MG63 (cell line): ENCODE results near the gene FOXA3. TPM values are rescaled to one million over a fixed set of nuclear protein-coding genes. Genes with fewer than 3 reads are reported as not detected.
"Not testable (repeated sequence)": the region's sequence is repeated elsewhere in the genome, so short reads cannot be mapped to it uniquely, and the experiment has no call there.

Source experiments
- DNase-seq: peaks from one replicate; pipeline ENCODE4 v3.0.0-alpha.2; 2020
- H3K27me3 ChIP-seq: fragments of 250-450 bp; sonication (Bioruptor Pico); 2 replicates; pipeline ENCODE4 v1.5.1; 2020; ENCODE audit warnings: mild to moderate bottlenecking, moderate library complexity
- H3K36me3 ChIP-seq: fragments of 250-450 bp; sonication (Bioruptor Pico); 2 replicates; pipeline ENCODE4 v1.5.1; 2020; ENCODE audit warnings: mild to moderate bottlenecking, moderate library complexity
- H3K4me3 ChIP-seq: fragments of 250-450 bp; sonication (Bioruptor Pico); 2 replicates; pipeline ENCODE4 v1.5.1; 2020; ENCODE audit warnings: mild to moderate bottlenecking, moderate library complexity
- H3K9me3 ChIP-seq: fragments of 250-450 bp; sonication (Bioruptor Pico); 2 replicates; pipeline ENCODE4 v1.5.1; 2020; ENCODE audit warnings: mild to moderate bottlenecking, moderate library complexity
- total RNA-seq: library from RNA; depleted of rRNA; stranded (reverse); fragments of >200 nt; shearing (Covaris generic); gene quantifications from 2 replicates; pipeline ENCODE4 v1.2.3, GENCODE V29; 2014; ENCODE audit warnings: low replicate concordance

Gene FOXA3
- total RNA-seq, 1 experiment from 2014 or later: not detected

DNA sequence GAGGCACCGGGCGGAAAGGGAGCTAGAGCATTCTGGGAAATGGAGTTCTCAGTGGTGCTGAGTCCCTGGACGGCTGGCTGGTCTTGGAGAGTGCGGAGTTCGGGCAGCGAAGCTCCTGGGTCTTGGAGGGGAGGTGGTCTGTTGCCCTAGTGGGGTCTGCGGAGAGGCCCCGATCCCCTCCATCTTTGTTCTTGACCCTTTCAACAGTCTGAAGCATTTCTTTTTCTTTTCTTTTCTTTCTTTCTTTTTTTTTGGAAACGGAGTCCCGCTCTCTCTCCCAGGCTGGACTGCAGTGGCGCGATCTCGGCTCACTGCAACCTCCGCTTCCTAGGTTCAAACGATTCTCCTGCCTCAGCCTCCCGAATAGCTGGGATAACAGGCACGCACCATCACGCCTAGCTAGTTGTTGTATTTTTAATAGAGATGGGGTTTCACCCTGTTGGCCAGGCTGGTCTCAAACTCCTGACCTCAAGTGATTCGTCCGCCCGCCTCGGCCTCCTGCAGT is 739 bp upstream of the FOXA3 start:
- Histone ChIP-seq H3K27me3 (peaks cover 34% of the 10 kb centered on the region), H3K4me3 (peak overlapping the region; percentile 81), H3K36me3 (peaks cover 31% of the 10 kb centered on the region), H3K9me3 (0 out of 2 replicates have a peak, but pooled peaks cover 2% of the 10 kb centered on the region)
- no peak for DNase-seq

GRCh38 chr19:45864629-45865082 is 530 bp downstream of the FOXA3 start:
- H3K36me3 ChIP-seq: peaks cover 19% of the 10 kb centered on the region
- H3K27me3 ChIP-seq: peaks cover 34% of the 10 kb centered on the region
- DNase-seq: no peak
- 0 out of 2 replicates have a peak, but pooled peaks cover 2% of the 10 kb centered on the region for H3K9me3 ChIP-seq
- H3K4me3 ChIP-seq: no peak overlapping the region

GRCh38 chr19:45865269-45865948 is 1.3 kb downstream of the FOXA3 start:
- H3K36me3 ChIP-seq: peaks cover 13% of the 10 kb centered on the region
- peaks cover 34% of the 10 kb centered on the region for H3K27me3 ChIP-seq
- H3K9me3 ChIP-seq: 0 out of 2 replicates have a peak, but pooled peaks cover 2% of the 10 kb centered on the region
- DNase-seq: no peak
- no peak overlapping the region for H3K4me3 ChIP-seq

GRCh38 chr19:45866400-45867176 is 2.5 kb downstream of the FOXA3 start:
- H3K4me3 ChIP-seq: no peak overlapping the region
- DNase-seq: no peak
- H3K9me3 ChIP-seq: 0 out of 2 replicates have a peak, but pooled peaks cover 2% of the 10 kb centered on the region
- H3K27me3 ChIP-seq: peaks cover 34% of the 10 kb centered on the region
- peaks cover 1% of the 10 kb centered on the region for H3K36me3 ChIP-seq

DNA sequence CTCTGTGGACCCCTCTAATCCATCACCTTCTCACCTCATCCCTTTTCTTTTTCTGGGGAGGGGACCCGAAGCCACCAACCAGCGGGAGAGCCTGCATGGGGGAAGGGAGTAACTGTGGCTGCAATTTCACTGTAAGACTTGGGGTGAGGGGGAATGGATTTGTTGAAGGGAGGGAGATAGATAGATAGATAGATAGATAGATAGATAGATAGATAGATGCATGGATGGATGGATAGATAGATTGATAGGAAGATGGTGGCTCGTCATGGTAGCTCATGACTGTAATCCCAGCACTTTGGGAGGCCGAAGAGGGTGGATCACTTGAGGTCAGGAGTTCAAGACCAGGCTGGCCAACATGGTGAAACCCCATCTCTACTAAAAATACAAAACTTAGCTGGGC is 3.1 kb downstream of the FOXA3 start:
- H3K4me3 ChIP-seq, H3K36me3 ChIP-seq, DNase-seq, H3K9me3 ChIP-seq: not testable (repeated sequence)
- H3K27me3 ChIP-seq: peaks cover 34% of the 10 kb centered on the region

DNA sequence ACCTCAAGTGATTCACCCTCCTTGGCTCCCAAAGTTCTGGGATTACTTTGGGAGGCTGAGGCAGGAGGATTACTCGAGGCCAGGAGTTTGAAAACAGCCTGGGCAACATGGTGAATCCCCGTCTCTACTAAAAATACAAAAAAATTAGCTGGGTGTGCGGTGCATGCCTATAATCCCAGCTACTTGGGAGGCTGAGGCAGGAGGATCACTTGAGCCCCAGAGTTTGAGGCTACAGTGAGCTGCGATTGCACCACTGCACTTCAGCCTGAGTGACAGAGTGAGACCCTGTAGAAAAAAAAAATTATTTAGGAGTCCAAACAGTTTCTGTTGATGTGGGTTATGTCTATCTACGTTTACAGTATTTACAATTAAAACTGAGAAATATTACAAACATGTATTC is 6.7 kb downstream of the FOXA3 start:
- Histone ChIP-seq H3K27me3 (peaks cover 10% of the 10 kb centered on the region), H3K4me3 (no peak overlapping the region), H3K36me3 (no peaks in the 10 kb centered on the region), H3K9me3 (no peaks in the 10 kb centered on the region)
- no peak for DNase-seq

DNA sequence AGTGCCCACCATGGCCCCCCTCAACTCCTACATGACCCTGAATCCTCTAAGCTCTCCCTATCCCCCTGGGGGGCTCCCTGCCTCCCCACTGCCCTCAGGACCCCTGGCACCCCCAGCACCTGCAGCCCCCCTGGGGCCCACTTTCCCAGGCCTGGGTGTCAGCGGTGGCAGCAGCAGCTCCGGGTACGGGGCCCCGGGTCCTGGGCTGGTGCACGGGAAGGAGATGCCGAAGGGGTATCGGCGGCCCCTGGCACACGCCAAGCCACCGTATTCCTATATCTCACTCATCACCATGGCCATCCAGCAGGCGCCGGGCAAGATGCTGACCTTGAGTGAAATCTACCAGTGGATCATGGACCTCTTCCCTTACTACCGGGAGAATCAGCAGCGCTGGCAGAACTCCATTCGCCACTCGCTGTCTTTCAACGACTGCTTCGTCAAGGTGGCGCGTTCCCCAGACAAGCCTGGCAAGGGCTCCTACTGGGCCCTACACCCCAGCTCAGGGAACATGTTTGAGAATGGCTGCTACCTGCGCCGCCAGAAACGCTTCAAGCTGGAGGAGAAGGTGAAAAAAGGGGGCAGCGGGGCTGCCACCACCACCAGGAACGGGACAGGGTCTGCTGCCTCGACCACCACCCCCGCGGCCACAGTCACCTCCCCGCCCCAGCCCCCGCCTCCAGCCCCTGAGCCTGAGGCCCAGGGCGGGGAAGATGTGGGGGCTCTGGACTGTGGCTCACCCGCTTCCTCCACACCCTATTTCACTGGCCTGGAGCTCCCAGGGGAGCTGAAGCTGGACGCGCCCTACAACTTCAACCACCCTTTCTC is 8.2 kb downstream of the FOXA3 start:
- no peaks in the 10 kb centered on the region for H3K36me3 ChIP-seq
- no peak for DNase-seq
- H3K27me3 ChIP-seq: peaks cover 2% of the 10 kb centered on the region; the same call in 1 of the 2 replicates
- H3K4me3 ChIP-seq: no peak overlapping the region
- H3K9me3 ChIP-seq: no peaks in the 10 kb centered on the region

- Histone ChIP-seq H3K4me3 (no peak overlapping the region), H3K9me3 (no peaks in the 10 kb centered on the region), H3K36me3 (no peaks in the 10 kb centered on the region), H3K27me3 (0 out of 2 replicates have a peak, but pooled peaks cover 2% of the 10 kb centered on the region)
- DNase-seq: no peak
Measured at GRCh38 chr19:45873219-45873772, 9.2 kb downstream of the FOXA3 start.

GRCh38 chr19:45874620-45874966 is 10.5 kb downstream of the FOXA3 start:
- Histone ChIP-seq H3K4me3 (no peak overlapping the region), H3K9me3 (no peaks in the 10 kb centered on the region), H3K36me3 (no peaks in the 10 kb centered on the region), H3K27me3 (0 out of 2 replicates have a peak, but pooled peaks cover 2% of the 10 kb centered on the region)
- DNase-seq: no peak

- Histone ChIP-seq H3K27me3 (0 out of 2 replicates have a peak, but pooled peaks cover 2% of the 10 kb centered on the region), H3K4me3 (no peak overlapping the region), H3K9me3 (no peaks in the 10 kb centered on the region), H3K36me3 (no peaks in the 10 kb centered on the region)
- no peak for DNase-seq
Measured at GRCh38 chr19:45876161-45876410, 12.0 kb downstream of the FOXA3 start.

DNA sequence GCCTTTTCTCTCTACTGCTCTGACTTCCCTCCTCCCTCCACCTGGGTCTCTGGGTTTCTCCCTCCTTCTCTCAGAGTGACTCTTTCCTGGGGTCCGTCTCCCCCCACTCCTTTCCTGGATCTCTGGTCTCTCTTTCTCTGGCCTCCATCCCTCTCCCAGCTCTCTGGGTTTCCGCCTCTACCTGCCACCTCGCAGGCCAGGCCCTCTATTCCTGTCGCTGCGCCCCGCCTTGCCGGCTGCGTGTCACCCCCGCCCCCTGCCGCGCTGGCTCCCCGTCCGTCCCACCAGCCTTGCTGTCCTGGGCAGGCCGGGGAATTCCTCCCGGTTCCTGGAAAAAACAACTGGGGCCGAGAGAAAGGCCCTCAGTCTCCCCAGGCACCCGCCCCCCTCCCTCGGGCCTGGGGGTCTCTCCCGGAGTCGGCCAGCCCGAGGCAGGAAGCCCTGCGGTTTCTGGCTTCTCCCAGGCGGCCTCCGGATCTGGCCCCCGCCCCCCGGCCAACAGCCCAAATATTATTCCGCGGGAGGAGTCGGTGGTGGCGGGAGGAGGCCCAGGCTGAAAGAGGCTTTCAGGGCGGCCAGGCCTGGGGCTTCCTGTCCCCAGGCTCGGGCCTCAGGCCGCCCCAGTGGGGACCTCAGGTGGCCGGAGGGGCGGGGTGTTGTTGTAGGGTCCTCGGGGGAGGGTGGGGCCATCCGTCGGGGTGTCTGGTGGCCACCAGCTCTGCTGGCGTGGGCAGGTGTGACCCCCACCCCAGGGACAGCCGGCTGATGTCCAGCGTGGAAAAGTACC is 12.5 kb downstream of the FOXA3 start:
- no peak overlapping the region for H3K4me3 ChIP-seq
- no peaks in the 10 kb centered on the region for H3K9me3 ChIP-seq
- 0 out of 2 replicates have a peak, but pooled peaks cover 2% of the 10 kb centered on the region for H3K27me3 ChIP-seq
- H3K36me3 ChIP-seq: no peaks in the 10 kb centered on the region
- DNase-seq: no peak

- DNase-seq: no peak
- H3K9me3 ChIP-seq: no peaks in the 10 kb centered on the region
- H3K4me3 ChIP-seq: no peak overlapping the region
- H3K36me3 ChIP-seq: peaks cover 6% of the 10 kb centered on the region
- H3K27me3 ChIP-seq: 0 out of 2 replicates have a peak, but pooled peaks cover 2% of the 10 kb centered on the region
Measured at GRCh38 chr19:45878043-45878794, 14.1 kb downstream of the FOXA3 start.

GRCh38 chr19:45879055-45879454 is 14.9 kb downstream of the FOXA3 start:
- no peak for DNase-seq
- peaks cover 12% of the 10 kb centered on the region for H3K36me3 ChIP-seq
- H3K9me3 ChIP-seq: no peaks in the 10 kb centered on the region
- no peaks in the 10 kb centered on the region for H3K27me3 ChIP-seq
- no peak overlapping the region for H3K4me3 ChIP-seq

DNA sequence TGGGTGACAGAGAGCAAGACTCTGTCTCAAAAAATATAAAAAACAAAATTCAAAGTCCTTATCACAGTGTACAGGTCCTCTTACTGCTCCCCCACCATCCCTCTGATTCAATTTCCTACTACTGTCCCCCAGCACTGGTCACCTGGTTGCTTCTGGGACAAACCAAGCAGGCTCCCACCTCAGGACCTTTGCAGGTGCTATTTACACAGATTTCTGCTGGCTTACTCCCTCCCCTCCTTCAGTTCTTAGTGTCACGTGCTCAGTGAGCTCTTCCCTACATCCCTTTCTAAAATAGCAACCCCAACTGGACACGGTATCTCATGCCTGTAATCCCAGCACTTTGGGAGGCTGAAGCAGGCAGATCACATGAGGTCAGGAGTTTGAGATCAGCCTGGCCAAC is 15.8 kb downstream of the FOXA3 start:
- Histone ChIP-seq H3K36me3 (peaks cover 18% of the 10 kb centered on the region), H3K27me3 (no peaks in the 10 kb centered on the region), H3K9me3 (no peaks in the 10 kb centered on the region), H3K4me3 (no peak overlapping the region)
- DNase-seq: no peak

GRCh38 chr19:45881082-45881908 is 17.2 kb downstream of the FOXA3 start:
- no peak for DNase-seq
- no peaks in the 10 kb centered on the region for H3K27me3 ChIP-seq
- no peaks in the 10 kb centered on the region for H3K9me3 ChIP-seq
- H3K4me3 ChIP-seq: no peak overlapping the region
- H3K36me3 ChIP-seq: peaks cover 18% of the 10 kb centered on the region
